ENCODE results near the gene DHCR24. TPM values are rescaled to one million over a fixed set of nuclear protein-coding genes. Genes with fewer than 3 reads are reported as not detected.

DHCR24 gene
- polyA plus RNA-seq, 1 donor (not counting 4 experiments of a cell fraction or from before 2014, with no cell fraction given), result 363 TPM

DNA sequence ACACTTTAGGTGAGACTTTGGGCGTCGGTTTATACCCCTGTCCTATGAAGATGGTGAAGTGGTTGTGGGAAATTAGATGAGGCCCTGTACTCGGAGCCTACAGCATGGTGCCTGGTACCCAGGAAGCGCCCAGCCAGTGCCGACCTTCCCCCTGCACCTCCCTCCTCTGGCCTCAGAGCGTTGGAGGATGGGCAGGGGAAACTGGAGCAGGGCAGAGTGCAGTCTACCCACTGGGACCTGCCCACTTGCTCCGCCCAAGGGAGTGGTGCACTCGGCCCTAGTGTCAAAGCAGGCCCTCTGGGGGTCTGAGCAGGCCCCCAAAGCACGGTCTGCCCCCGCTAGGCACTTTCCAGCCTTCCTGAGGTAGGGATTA lies 72.9 kb downstream of the DHCR24 start:
- Histone ChIP-seq H3K27me3 (ENCODE audit: control insufficient read depth, extremely low read depth, insufficient read depth, low read length) (peaks cover 7% of the 10 kb centered on the region), H2AFZ (ENCODE audit: control insufficient read depth, low read length) (no peak overlapping the region), H3K4me1 (ENCODE audit: control insufficient read depth, extremely low read depth, insufficient read depth, low read length) (peaks cover 6% of the 10 kb centered on the region), H3K27ac (ENCODE audit: control insufficient read depth, insufficient read depth, low read length) (no peak overlapping the region), H3K9ac (ENCODE audit: control insufficient read depth, extremely low read depth, insufficient read depth, low read length) (no peak overlapping the region), H3K4me3 (ENCODE audit: control insufficient read depth in 2 of 3, extremely low read depth in 1 of 3, insufficient read depth in 2 of 3, low read depth in 1 of 3, low read length in 3 of 3) (no peak overlapping the region), H3K79me2 (ENCODE audit: control insufficient read depth, insufficient read depth, low read length) (no peaks in the 10 kb centered on the region), H3K4me2 (ENCODE audit: control insufficient read depth, extremely low read depth, insufficient read depth, low read depth, low read length) (no peak overlapping the region), H3K9me3 (ENCODE audit: control insufficient read depth, low read depth, low read length) (no peaks in the 10 kb centered on the region), H3K9me1 (ENCODE audit: control insufficient read depth, extremely low read depth, insufficient read depth, low read length) (no peaks in the 10 kb centered on the region), H4K20me1 (ENCODE audit: control insufficient read depth, extremely low read depth, insufficient read depth, low read length) (no peaks in the 10 kb centered on the region), H3K36me3 (ENCODE audit: control insufficient read depth in 2 of 2, extremely low read depth in 1 of 2, insufficient read depth in 2 of 2, low read length in 2 of 2) (no peaks in the 10 kb centered on the region)
- dilution Hi-C loops (cut with MboI; ENCODE audit: extremely low pct_ligation_motif_present, low sequenced_read_pairs), result no loop called here
- no peak for FAIRE-seq
- TF ChIP-seq CTCF (optimal IDR thresholded peaks at IDR 0.05 in 1 of 3, IDR thresholded peaks at IDR 0.05 in 1 of 3, conservative IDR thresholded peaks at IDR 0.05 in 1 of 3; ENCODE audit: extremely low read depth in 1 of 3, insufficient read depth in 2 of 3, low read length in 3 of 3), result no peak
- TF ChIP-seq EZH2 (IDR thresholded peaks at IDR 0.05; ENCODE audit: low read length), result no peak
- DNase-seq (ENCODE audit: low read depth, low spot score), result no peak

GRCh38 chr1:54813485-54814125 lies 73.4 kb downstream of the DHCR24 start:
- Histone ChIP-seq H3K27ac (ENCODE audit: control insufficient read depth, insufficient read depth, low read length) (no peak overlapping the region), H3K4me3 (ENCODE audit: control insufficient read depth in 2 of 3, extremely low read depth in 1 of 3, insufficient read depth in 2 of 3, low read depth in 1 of 3, low read length in 3 of 3) (no peak overlapping the region), H3K9ac (ENCODE audit: control insufficient read depth, extremely low read depth, insufficient read depth, low read length) (no peak overlapping the region), H3K79me2 (ENCODE audit: control insufficient read depth, insufficient read depth, low read length) (no peaks in the 10 kb centered on the region), H3K9me3 (ENCODE audit: control insufficient read depth, low read depth, low read length) (no peaks in the 10 kb centered on the region), H3K4me1 (ENCODE audit: control insufficient read depth, extremely low read depth, insufficient read depth, low read length) (peaks cover 1% of the 10 kb centered on the region), H3K9me1 (ENCODE audit: control insufficient read depth, extremely low read depth, insufficient read depth, low read length) (no peaks in the 10 kb centered on the region), H3K4me2 (ENCODE audit: control insufficient read depth, extremely low read depth, insufficient read depth, low read depth, low read length) (no peak overlapping the region), H2AFZ (ENCODE audit: control insufficient read depth, low read length) (no peak overlapping the region), H3K36me3 (ENCODE audit: control insufficient read depth in 2 of 2, extremely low read depth in 1 of 2, insufficient read depth in 2 of 2, low read length in 2 of 2) (no peaks in the 10 kb centered on the region), H4K20me1 (ENCODE audit: control insufficient read depth, extremely low read depth, insufficient read depth, low read length) (no peaks in the 10 kb centered on the region), H3K27me3 (ENCODE audit: control insufficient read depth, extremely low read depth, insufficient read depth, low read length) (peaks cover 7% of the 10 kb centered on the region)
- DNase-seq (ENCODE audit: low read depth, low spot score), result no peak
- no peak for FAIRE-seq
- TF ChIP-seq CTCF (optimal IDR thresholded peaks at IDR 0.05 in 1 of 3, IDR thresholded peaks at IDR 0.05 in 1 of 3, conservative IDR thresholded peaks at IDR 0.05 in 1 of 3; ENCODE audit: extremely low read depth in 1 of 3, insufficient read depth in 2 of 3, low read length in 3 of 3) (no peak), EZH2 (IDR thresholded peaks at IDR 0.05; ENCODE audit: low read length) (no peak)
- dilution Hi-C loops (cut with MboI; ENCODE audit: extremely low pct_ligation_motif_present, low sequenced_read_pairs), result no loop called here

Data from keratinocyte (primary cell).